Measurements from ENCODE around the gene GPN2. TPM values are rescaled to one million over a fixed set of nuclear protein-coding genes. Genes with fewer than 3 reads are reported as not detected.
A peak's percentile ranks its signal among the peaks of the same experiment; 100 is the strongest.

The GPN2 gene
- total RNA-seq, 2 donors from 2014 or later: 32.6 to 38.5 TPM

GRCh38 chr1:26907071-26907917, 17.2 kb upstream of the GPN2 start:
- H3K36me3 Mint-ChIP-seq (ENCODE audit: low read depth): no peaks in the 10 kb centered on the region

GRCh38 chr1:26900815-26901511, 10.9 kb upstream of the GPN2 start:
- WGBS, 2 experiments (ENCODE audit: insufficient coverage in 1 of 2, insufficient read length in 1 of 2): 75 to 82% methylated on average over 11 to 17 of the region's 18 CpGs
- no peak overlapping the region for H3K27ac ChIP-seq (ENCODE audit: low read depth, low read length)
- H3K9me3 ChIP-seq (ENCODE audit: control insufficient read depth, low read length): no peaks in the 10 kb centered on the region
- H3K27me3 Mint-ChIP-seq (ENCODE audit: insufficient read depth): no peaks in the 10 kb centered on the region
- peak overlapping the region; percentile 99 for H3K27ac Mint-ChIP-seq
- no peaks in the 10 kb centered on the region for H3K9me3 Mint-ChIP-seq
- H3K36me3 Mint-ChIP-seq (ENCODE audit: low read depth): peaks cover 18% of the 10 kb centered on the region
- H3K36me3 ChIP-seq (ENCODE audit: control insufficient read depth, insufficient read depth, low read length): peaks cover 16% of the 10 kb centered on the region
- DNase-seq: no peak
- peak overlapping the region; percentile 98 for H3K9ac ChIP-seq (ENCODE audit: extremely low read depth, low read length, poor library complexity, severe bottlenecking)
- TF ChIP-seq CTCF (conservative IDR thresholded peaks at IDR 0.05): no peak
- no peaks in the 10 kb centered on the region for H3K27me3 ChIP-seq (ENCODE audit: control insufficient read depth, insufficient read depth, low read length, poor library complexity, severe bottlenecking)
- peaks cover 19% of the 10 kb centered on the region for H3K4me1 Mint-ChIP-seq
- peak overlapping the region; percentile 92 for H3K4me3 Mint-ChIP-seq
- no peaks in the 10 kb centered on the region for H3K4me1 ChIP-seq (ENCODE audit: control insufficient read depth, insufficient read depth, low read length)
- H3K4me3 ChIP-seq (ENCODE audit: low read length): peak overlapping the region; percentile 84

More at GRCh38 chr1:26907071-26907917, 17.2 kb upstream of the GPN2 start:
- no peak for DNase-seq
- no peak for TF ChIP-seq CTCF (conservative IDR thresholded peaks at IDR 0.05)
- Mint-ChIP-seq H3K9me3 (no peaks in the 10 kb centered on the region), H3K4me1 (peaks cover 22% of the 10 kb centered on the region), H3K27ac (no peak overlapping the region), H3K4me3 (no peak overlapping the region), H3K27me3 (ENCODE audit: insufficient read depth) (peaks cover 10% of the 10 kb centered on the region)
- no peaks in the 10 kb centered on the region for H3K27me3 ChIP-seq (ENCODE audit: control insufficient read depth, insufficient read depth, low read length, poor library complexity, severe bottlenecking)
- H3K9ac ChIP-seq (ENCODE audit: extremely low read depth, low read length, poor library complexity, severe bottlenecking): no peak overlapping the region
- peaks cover 11% of the 10 kb centered on the region for H3K4me1 ChIP-seq (ENCODE audit: control insufficient read depth, insufficient read depth, low read length)
- no peaks in the 10 kb centered on the region for H3K9me3 ChIP-seq (ENCODE audit: control insufficient read depth, low read length)
- H3K27ac ChIP-seq (ENCODE audit: low read depth, low read length): no peak overlapping the region
- H3K36me3 ChIP-seq (ENCODE audit: control insufficient read depth, insufficient read depth, low read length): no peaks in the 10 kb centered on the region
- no peak overlapping the region for H3K4me3 ChIP-seq (ENCODE audit: low read length)
- WGBS, 2 experiments (ENCODE audit: insufficient coverage in 1 of 2, insufficient read length in 1 of 2): 82 to 83% methylated on average over 6 of the region's 6 CpGs

GRCh38 chr1:26900001-26900814, 10.1 kb upstream of the GPN2 start, which contains the start of gene GPATCH3:
GPATCH3 (minus strand) TSS chr1:26900467; CDS start chr1:26900442, 25 bp downstream.
- Mint-ChIP-seq H3K9me3 (no peaks in the 10 kb centered on the region), H3K27me3 (ENCODE audit: insufficient read depth) (no peaks in the 10 kb centered on the region), H3K4me3 (peak within 1 kb of the TSS; percentile 92), H3K36me3 (ENCODE audit: low read depth) (peaks cover 23% of the 10 kb centered on the region), H3K4me1 (peaks cover 19% of the 10 kb centered on the region), H3K27ac (peak within 1 kb of the TSS; percentile 99)
- peak within 1 kb of the TSS; percentile 86 for H3K27ac ChIP-seq (ENCODE audit: low read depth, low read length)
- H3K4me3 ChIP-seq (ENCODE audit: low read length): peak within 1 kb of the TSS; percentile 84
- WGBS, 2 experiments (ENCODE audit: insufficient coverage in 1 of 2, insufficient read length in 1 of 2): 0 to 1% methylated on average over 33 to 49 of the region's 50 CpGs
- TF ChIP-seq CTCF (conservative IDR thresholded peaks at IDR 0.05): no peak
- peak; percentile 95 for DNase-seq
- H3K36me3 ChIP-seq (ENCODE audit: control insufficient read depth, insufficient read depth, low read length): peaks cover 18% of the 10 kb centered on the region
- H3K27me3 ChIP-seq (ENCODE audit: control insufficient read depth, insufficient read depth, low read length, poor library complexity, severe bottlenecking): no peaks in the 10 kb centered on the region
- no peaks in the 10 kb centered on the region for H3K4me1 ChIP-seq (ENCODE audit: control insufficient read depth, insufficient read depth, low read length)
- no peaks in the 10 kb centered on the region for H3K9me3 ChIP-seq (ENCODE audit: control insufficient read depth, low read length)
- H3K9ac ChIP-seq (ENCODE audit: extremely low read depth, low read length, poor library complexity, severe bottlenecking): peak within 1 kb of the TSS; percentile 98
